Peyer's patch (tissue), 4 donors: Measurements from ENCODE around the gene CCNT1.
"Not testable (repeated sequence)": the region's sequence is repeated elsewhere in the genome, so short reads cannot be mapped to it uniquely, and the experiment has no call there.

ENCODE experiments used
- POLR2A ChIP-seq, 2 donors: fragments of 450-650 bp; IDR thresholded peaks; one replicate each; pipeline ENCODE4 v1.5.1; 2017; ENCODE audit warnings: antibody characterized with exemption in 2 of 2, mild to moderate bottlenecking in 2 of 2, moderate library complexity in 2 of 2
- TF ChIP-seq, protein P1 (sequence below), 6 experiments: fragments of 450-650 bp in 4 of 6; fragments of 200-600 bp in 2 of 6; sonication (generic) in 1 of 6; IDR thresholded peaks; one replicate each; pipeline ENCODE4 v1.5.1; 2017 to 2019; ENCODE audit warnings: antibody characterized with exemption in 6 of 6, mild to moderate bottlenecking in 3 of 6, moderate library complexity in 1 of 6

DNA sequence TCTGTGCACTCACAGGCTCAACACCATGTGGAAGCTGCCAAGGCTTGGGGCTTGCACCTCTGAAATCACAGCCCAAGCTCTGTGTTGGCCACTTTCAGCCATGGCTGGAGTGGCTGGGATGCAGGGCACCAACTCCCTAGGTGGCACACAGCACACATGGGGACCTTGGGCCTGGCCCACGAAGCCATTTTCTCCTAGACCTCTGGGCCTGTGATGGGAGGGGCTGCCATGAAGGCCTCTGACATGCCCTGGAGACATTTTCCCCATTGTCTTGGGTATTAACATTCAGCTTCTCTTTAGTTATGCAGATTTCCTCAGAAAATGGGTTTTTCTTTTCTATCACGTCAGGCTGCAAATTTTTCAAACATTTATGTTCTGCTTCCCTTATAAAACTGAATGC, 3.7 kb upstream of the CCNT1 start:
- TF ChIP-seq, protein P1, sequence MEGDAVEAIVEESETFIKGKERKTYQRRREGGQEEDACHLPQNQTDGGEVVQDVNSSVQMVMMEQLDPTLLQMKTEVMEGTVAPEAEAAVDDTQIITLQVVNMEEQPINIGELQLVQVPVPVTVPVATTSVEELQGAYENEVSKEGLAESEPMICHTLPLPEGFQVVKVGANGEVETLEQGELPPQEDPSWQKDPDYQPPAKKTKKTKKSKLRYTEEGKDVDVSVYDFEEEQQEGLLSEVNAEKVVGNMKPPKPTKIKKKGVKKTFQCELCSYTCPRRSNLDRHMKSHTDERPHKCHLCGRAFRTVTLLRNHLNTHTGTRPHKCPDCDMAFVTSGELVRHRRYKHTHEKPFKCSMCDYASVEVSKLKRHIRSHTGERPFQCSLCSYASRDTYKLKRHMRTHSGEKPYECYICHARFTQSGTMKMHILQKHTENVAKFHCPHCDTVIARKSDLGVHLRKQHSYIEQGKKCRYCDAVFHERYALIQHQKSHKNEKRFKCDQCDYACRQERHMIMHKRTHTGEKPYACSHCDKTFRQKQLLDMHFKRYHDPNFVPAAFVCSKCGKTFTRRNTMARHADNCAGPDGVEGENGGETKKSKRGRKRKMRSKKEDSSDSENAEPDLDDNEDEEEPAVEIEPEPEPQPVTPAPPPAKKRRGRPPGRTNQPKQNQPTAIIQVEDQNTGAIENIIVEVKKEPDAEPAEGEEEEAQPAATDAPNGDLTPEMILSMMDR (IDR thresholded peaks at IDR 0.05): not testable (repeated sequence)
- not testable (repeated sequence) for TF ChIP-seq POLR2A (IDR thresholded peaks at IDR 0.05)
